GM21526 (cell line): ENCODE results near the gene CLPX.
A peak's percentile ranks its signal among the peaks of the same experiment; 100 is the strongest.
"Not testable (repeated sequence)": the region's sequence is repeated elsewhere in the genome, so short reads cannot be mapped to it uniquely, and the experiment has no call there.

Experiments used
- ATAC-seq: cut with Tn5 transposase; IDR thresholded peaks from one replicate; pipeline ENCODE4 v1.9.1; 2021; ENCODE audit warnings: moderate library complexity; ENCODE audit not compliant: unreplicated experiment, low FRiP score

CLPX gene

GRCh38 chr15:65184868-65185717 is at the start of gene CLPX:
TSS of gene CLPX (minus strand) at chr15:65185342. CDS start at chr15:65185153, 189 bp downstream.
- ATAC-seq, result peak; percentile 72

GRCh38 chr15:65233696-65234095 is 48.6 kb upstream of the CLPX start:
- no peak for ATAC-seq

- no peak for ATAC-seq
Measured at GRCh38 chr15:65232520-65232919, 47.4 kb upstream of the CLPX start.

GRCh38 chr15:65231306-65231705 is 46.2 kb upstream of the CLPX start:
- no peak for ATAC-seq

- ATAC-seq, result not testable (repeated sequence)
Measured at GRCh38 chr15:65226901-65227300, 41.8 kb upstream of the CLPX start.

GRCh38 chr15:65226221-65226620 is 41.1 kb upstream of the CLPX start:
- ATAC-seq, result no peak

- ATAC-seq, result no peak
Measured at GRCh38 chr15:65223996-65224395, 38.9 kb upstream of the CLPX start.

GRCh38 chr15:65222891-65223290 is 37.7 kb upstream of the CLPX start:
- ATAC-seq, result no peak

GRCh38 chr15:65221697-65222096 is 36.6 kb upstream of the CLPX start:
- ATAC-seq, result no peak

- no peak for ATAC-seq
Measured at GRCh38 chr15:65219137-65219536, 34.0 kb upstream of the CLPX start.

- no peak for ATAC-seq
Measured at GRCh38 chr15:65217526-65218482, 32.7 kb upstream of the CLPX start.

- ATAC-seq, result no peak
Measured at GRCh38 chr15:65215496-65215895, 30.4 kb upstream of the CLPX start.

GRCh38 chr15:65214010-65214409 is 28.9 kb upstream of the CLPX start:
- ATAC-seq, result no peak

- no peak for ATAC-seq
Measured at GRCh38 chr15:65213241-65213640, 28.1 kb upstream of the CLPX start.

GRCh38 chr15:65212097-65212496 is 27.0 kb upstream of the CLPX start:
- no peak for ATAC-seq

- ATAC-seq, result no peak
Measured at GRCh38 chr15:65211482-65211982, 26.4 kb upstream of the CLPX start.

GRCh38 chr15:65210770-65211481 is 25.8 kb upstream of the CLPX start, which contains the start of gene CILP:
TSS of gene CILP (minus strand) at chr15:65211473. CDS start at chr15:65209755, 1,718 bp downstream.
- no peak for ATAC-seq

- ATAC-seq, result no peak
Measured at GRCh38 chr15:65209701-65210643, 24.8 kb upstream of the CLPX start.

- no peak for ATAC-seq
Measured at GRCh38 chr15:65208647-65209046, 23.5 kb upstream of the CLPX start.
